GM19455 (cell line): Measurements from ENCODE around the gene EPN1.
"Not testable (repeated sequence)": the region's sequence is repeated elsewhere in the genome, so short reads cannot be mapped to it uniquely, and the experiment has no call there.

Experiments
- ATAC-seq: cut with Tn5 transposase; IDR thresholded peaks from one replicate; pipeline ENCODE4 v1.9.1; 2021; ENCODE audit not compliant: unreplicated experiment

EPN1 gene

DNA sequence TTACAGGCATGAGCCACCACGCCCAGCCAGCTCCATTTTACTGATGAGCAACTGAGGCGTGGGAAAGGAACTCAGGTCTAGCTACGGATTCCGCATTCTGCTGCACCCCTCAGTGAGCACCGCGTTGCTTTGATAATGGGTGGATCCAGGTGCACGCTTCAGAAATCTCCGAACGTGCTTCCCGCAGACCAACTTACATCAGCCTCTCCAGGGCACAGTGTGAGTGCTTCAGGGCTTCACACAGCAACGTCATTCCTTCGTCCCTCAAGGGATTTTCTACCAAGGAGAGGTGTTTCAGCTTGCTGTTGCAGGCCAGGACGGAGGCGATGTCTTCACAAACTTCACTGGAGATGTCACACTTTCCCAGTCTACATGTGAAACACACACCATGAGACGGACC lies 41.5 kb downstream of the EPN1 start:
- ATAC-seq, result no peak

DNA sequence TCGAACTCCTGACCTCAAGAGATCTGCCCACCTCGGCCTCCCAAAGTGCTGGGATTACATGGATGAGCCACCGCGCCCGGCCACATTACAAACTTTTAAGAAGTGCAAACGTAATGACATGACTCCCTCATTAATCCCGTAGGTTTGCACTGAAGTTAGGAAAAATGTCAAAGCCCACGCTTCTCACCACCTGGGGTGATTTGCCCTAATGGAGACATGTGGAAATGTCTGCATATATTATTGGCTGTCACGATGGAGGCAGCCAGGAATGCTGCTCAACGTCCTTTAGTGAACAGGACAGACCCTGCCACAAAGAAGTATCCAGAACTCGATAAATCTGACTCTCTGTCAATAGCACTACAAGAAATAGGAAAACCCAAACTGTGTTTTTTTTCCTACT lies 42.2 kb downstream of the EPN1 start:
- ATAC-seq, result no peak

DNA sequence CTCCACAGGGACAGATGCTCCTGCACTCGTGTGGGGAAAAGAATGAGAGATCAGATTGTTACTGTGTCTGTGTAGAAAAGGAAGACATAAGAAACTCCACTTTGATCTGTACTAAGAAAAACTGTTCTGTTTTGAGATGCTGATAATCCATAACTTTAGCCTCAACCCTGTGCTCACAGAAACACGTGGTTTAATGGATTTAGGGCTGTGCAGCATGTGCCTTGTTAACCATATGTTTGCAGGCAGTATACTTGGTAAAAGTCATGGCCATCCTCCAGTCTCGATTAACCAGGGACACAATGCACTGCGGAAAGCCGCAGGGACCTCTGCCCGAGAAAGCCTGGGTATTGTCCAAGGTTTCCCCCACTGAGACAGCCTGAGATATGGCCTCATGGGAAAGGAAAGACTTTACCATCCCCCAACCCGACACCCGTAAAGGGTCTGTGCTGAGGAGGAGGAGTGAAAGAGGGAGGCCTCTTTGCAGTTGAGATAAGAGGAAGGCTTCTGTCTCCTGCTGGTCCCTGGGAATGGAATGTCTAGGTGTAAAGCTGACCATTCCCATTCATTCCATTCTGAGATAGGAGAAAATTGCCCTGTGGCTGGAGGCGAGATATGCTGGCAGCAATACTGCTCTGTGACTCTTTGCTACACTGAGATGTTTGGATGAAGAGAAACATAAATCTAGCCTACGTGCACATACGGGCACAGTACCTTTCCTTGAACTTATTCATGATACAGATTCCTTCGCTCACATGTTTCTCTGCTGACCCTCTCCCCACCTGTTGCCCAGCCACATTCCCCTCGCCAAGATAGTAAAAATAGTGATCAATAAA lies 43.1 kb downstream of the EPN1 start:
- ATAC-seq, result not testable (repeated sequence)

DNA sequence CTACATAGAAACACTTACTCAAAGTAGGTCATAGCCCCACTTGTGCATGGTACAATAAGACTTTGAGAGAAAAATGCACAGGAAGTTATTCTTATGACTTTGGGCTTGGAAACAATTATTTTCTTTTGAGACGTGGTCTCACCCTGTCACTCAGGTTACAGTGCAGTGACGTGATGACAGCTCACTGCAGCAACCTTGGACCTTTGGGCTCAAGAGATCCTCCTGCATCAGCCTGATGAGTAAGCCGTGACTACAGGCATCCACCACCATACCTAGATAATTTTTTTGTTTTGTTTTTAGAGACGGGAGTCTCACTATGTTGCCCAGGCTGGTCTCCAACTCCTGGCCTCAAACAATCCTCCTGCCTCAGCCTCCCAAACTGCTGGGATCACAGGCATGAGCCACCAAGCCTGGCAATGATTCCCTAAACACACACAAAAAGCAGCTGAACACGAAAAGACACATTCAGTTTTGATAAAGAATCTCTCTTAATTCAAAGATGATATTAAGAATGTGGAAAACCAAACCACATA lies 45.3 kb downstream of the EPN1 start:
- ATAC-seq, result no peak

DNA sequence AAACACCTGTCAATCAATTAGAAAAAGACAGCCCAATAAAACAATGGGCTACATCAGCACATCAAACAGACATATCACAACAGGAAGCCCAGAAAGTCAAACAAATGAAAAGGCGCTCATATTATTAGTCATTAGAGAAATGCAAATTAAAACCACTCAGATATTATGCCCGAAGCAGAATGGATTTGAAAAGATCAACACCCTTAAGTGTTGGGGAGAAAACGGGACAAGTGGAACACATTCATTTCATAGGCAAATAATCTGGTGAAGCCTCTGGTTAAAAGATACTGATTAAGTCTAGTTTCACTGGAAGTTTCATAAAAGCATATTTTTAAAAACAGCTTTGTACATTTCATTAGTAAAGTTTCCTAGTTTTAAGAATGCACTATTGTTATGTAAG lies 45.8 kb downstream of the EPN1 start:
- no peak for ATAC-seq

DNA sequence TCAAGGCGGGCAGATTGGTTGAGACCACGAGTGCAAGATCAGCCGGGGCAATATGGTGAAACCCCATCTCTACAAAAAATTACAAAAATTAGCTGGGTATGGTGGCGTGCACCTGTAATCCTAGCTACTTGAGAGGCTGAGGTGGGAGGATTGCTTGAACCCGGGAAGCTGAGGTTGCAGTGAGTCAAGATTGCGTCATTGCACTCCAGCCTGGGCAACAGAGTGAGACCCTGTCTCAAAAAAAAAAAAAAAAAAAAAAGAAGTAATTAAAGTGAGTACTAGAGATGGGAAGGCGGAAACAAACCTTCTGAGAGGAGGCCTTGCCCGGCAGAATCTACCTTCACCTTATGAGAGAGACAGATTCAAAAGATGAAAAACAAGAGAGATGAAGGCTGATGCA lies 48.5 kb downstream of the EPN1 start:
- ATAC-seq, result no peak

DNA sequence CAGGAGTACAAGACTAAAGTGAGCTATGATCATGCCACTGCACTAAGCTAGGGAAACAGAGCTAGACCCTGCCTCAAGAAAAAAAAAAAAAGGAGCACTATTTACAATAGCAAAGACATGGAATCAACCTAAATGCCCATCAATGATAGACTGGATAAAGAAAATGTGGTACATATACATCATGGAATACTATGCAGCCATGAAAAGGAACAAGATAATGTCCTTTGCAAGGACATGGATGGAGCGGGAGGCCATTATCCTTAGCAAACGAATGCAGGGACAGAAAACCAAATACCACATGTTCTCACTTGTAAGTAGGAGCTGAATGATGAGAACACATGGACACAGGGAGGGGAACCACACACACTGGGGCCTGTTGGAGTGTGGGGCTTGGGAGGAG lies 55.4 kb downstream of the EPN1 start:
- ATAC-seq, result not testable (repeated sequence)

DNA sequence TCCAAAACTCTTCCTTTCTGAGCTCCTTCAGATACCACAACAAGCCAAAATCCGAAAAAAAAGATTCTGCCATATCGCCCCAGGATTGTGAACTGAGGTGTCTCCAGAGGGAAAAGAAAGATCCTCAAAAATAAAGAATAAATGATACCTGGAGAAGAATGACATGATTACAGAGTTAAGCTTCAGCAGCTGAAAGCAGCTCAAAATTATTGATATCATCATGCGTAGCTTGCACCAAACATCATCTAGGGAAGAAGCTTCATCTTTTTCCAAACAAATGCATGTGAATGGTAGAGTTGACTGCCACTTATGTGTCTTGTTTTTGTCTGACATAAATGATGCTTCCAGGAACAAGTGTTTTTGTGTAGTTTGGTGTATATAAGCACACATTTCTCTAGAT lies 63.3 kb downstream of the EPN1 start, which contains the start of gene NLRP9:
Gene NLRP9, minus strand, starts transcription at position 101 of the 400 bp plus-strand sequence. Its CDS starts 28 bp downstream, at position 73.
- ATAC-seq, result no peak

DNA sequence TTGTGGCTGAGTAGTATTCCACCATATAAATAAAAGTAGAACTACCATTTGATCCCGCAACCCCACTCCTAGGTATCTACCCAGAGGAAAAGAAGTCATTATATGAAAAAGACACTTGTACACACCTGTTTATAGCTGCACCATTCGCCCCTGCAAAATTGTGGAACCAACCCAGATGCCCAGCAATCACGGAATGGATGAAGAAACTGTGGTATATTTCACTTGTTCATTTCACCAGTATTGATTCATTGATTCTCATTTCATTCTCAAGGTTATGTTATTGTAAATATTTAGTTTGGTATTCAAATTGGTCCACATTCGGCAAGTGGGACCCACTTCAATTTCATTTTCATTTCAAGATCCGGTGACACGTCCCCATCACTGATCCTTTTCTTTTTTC lies 75.7 kb downstream of the EPN1 start:
- no peak for ATAC-seq

DNA sequence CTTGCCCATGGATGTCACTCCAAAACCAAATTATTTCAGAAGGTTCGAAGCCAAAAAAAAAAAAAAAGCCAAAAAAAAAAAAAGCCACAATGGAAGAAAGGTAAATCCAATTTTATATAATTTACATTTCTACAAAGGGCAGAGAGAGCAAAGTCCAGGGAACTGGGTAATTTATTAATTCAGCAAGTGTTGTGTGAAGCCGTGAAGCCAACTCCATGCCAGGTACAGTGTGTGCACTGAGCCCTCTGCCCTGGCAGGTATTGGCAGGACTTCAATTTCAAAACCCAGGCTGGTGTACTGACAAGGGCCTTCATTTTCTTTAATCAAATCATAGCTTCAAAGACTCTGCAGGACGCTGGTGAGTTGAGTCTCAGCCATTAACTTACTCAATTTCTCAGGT lies 78.4 kb downstream of the EPN1 start:
- ATAC-seq, result no peak

DNA sequence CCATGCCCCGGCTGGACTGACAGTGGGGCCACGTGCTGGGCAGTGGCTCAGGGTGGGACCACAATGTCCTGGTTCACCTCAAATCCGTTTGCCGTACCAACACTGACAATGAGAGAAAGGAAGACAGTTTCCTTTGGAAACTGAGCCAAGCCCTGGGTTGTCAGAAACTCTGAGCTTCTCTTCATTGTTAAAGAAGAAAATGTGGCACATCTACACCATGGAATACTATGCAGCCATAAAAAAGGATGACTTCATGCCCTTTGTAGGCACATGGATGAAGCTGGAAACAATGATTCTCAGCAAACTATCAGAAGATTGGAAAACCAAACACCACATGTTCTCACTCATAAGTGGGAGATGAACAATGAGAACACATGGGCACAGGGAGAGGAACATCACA lies 81.8 kb downstream of the EPN1 start:
- ATAC-seq, result not testable (repeated sequence)

DNA sequence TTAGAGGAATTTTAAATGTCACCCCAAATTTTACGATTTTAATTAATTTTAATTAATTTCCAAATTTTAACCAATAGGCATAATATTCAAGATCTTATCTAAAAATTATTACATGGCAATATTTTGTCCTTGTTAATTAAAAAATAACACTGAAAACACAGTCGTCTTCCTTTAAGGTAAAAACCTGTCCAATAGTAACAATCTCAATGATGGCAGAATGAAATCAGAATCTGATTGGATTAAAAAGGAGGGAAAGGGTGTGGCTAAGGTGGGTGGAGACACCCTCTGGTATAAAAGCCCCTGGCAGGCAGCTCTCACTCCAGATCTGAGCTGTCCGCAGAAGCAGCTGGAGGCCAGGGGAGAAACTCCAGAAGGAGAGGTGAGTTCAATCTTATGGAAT lies 83.8 kb downstream of the EPN1 start, which contains the start of gene RFPL4A:
Gene RFPL4A, plus strand, starts transcription at position 301 of the 400 bp plus-strand sequence. CDS start 2,704 bp downstream, outside the sequence.
- not testable (repeated sequence) for ATAC-seq
